ENCODE measurements around the gene BCAR3. TPM values are rescaled to one million over a fixed set of nuclear protein-coding genes. Genes with fewer than 3 reads are reported as not detected.

The BCAR3 gene
- total RNA-seq, 1 experiment from 2014 or later: 15.6 TPM

GRCh38 chr1:93728480-93729131, 47.0 kb upstream of the BCAR3 start:
- no peak overlapping the region for H3K27ac Mint-ChIP-seq (ENCODE audit: unreplicated experiment)
- DNase-seq: no peak
- TF ChIP-seq, protein P1, sequence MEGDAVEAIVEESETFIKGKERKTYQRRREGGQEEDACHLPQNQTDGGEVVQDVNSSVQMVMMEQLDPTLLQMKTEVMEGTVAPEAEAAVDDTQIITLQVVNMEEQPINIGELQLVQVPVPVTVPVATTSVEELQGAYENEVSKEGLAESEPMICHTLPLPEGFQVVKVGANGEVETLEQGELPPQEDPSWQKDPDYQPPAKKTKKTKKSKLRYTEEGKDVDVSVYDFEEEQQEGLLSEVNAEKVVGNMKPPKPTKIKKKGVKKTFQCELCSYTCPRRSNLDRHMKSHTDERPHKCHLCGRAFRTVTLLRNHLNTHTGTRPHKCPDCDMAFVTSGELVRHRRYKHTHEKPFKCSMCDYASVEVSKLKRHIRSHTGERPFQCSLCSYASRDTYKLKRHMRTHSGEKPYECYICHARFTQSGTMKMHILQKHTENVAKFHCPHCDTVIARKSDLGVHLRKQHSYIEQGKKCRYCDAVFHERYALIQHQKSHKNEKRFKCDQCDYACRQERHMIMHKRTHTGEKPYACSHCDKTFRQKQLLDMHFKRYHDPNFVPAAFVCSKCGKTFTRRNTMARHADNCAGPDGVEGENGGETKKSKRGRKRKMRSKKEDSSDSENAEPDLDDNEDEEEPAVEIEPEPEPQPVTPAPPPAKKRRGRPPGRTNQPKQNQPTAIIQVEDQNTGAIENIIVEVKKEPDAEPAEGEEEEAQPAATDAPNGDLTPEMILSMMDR (IDR thresholded peaks at IDR 0.05; ENCODE audit: unreplicated experiment): no peak
- intact Hi-C loops (cut with micrococcal nuclease; ENCODE audit: unreplicated experiment): no loop called here
- CTCF ChIA-PET: no interaction called here
- no peaks in the 10 kb centered on the region for H3K9me3 Mint-ChIP-seq (ENCODE audit: low read depth, unreplicated experiment)
- H3K36me3 Mint-ChIP-seq (ENCODE audit: insufficient read depth, unreplicated experiment): no peaks in the 10 kb centered on the region
- no peaks in the 10 kb centered on the region for H3K27me3 Mint-ChIP-seq (ENCODE audit: unreplicated experiment)
- H3K4me1 Mint-ChIP-seq (ENCODE audit: low read depth, unreplicated experiment): no peaks in the 10 kb centered on the region
- no peak overlapping the region for H3K4me3 Mint-ChIP-seq (ENCODE audit: low read depth, unreplicated experiment)
- BruUV-seq (replicated peaks): no TSS peak

GRCh38 chr1:93723733-93724270, 42.2 kb upstream of the BCAR3 start:
- no peak for DNase-seq
- no TSS peak for BruUV-seq (replicated peaks)
- CTCF ChIA-PET: no interaction called here
- H3K9me3 Mint-ChIP-seq (ENCODE audit: low read depth, unreplicated experiment): no peaks in the 10 kb centered on the region
- H3K4me1 Mint-ChIP-seq (ENCODE audit: low read depth, unreplicated experiment): no peaks in the 10 kb centered on the region
- H3K27ac Mint-ChIP-seq (ENCODE audit: unreplicated experiment): no peak overlapping the region
- no peaks in the 10 kb centered on the region for H3K36me3 Mint-ChIP-seq (ENCODE audit: insufficient read depth, unreplicated experiment)
- H3K4me3 Mint-ChIP-seq (ENCODE audit: low read depth, unreplicated experiment): no peak overlapping the region
- intact Hi-C loops (cut with micrococcal nuclease; ENCODE audit: unreplicated experiment): no loop called here
- TF ChIP-seq, protein P1 (IDR thresholded peaks at IDR 0.05; ENCODE audit: unreplicated experiment): no peak
- H3K27me3 Mint-ChIP-seq (ENCODE audit: unreplicated experiment): no peaks in the 10 kb centered on the region

- H3K9me3 Mint-ChIP-seq (ENCODE audit: low read depth, unreplicated experiment): no peaks in the 10 kb centered on the region
- CTCF ChIA-PET: no interaction called here
Observed at GRCh38 chr1:93723110-93723509, 41.5 kb upstream of the BCAR3 start.

GRCh38 chr1:93722081-93723031, 40.7 kb upstream of the BCAR3 start:
- H3K4me1 Mint-ChIP-seq (ENCODE audit: low read depth, unreplicated experiment): no peaks in the 10 kb centered on the region
- TF ChIP-seq, protein P1 (IDR thresholded peaks at IDR 0.05; ENCODE audit: unreplicated experiment): no peak
- BruUV-seq (replicated peaks): no TSS peak
- no peak overlapping the region for H3K4me3 Mint-ChIP-seq (ENCODE audit: low read depth, unreplicated experiment)
- intact Hi-C loops (cut with micrococcal nuclease; ENCODE audit: unreplicated experiment): no loop called here
- CTCF ChIA-PET: no interaction called here
- no peak for DNase-seq
- no peaks in the 10 kb centered on the region for H3K36me3 Mint-ChIP-seq (ENCODE audit: insufficient read depth, unreplicated experiment)
- H3K9me3 Mint-ChIP-seq (ENCODE audit: low read depth, unreplicated experiment): no peaks in the 10 kb centered on the region
- no peaks in the 10 kb centered on the region for H3K27me3 Mint-ChIP-seq (ENCODE audit: unreplicated experiment)
- no peak overlapping the region for H3K27ac Mint-ChIP-seq (ENCODE audit: unreplicated experiment)

More at GRCh38 chr1:93723110-93723509, 41.5 kb upstream of the BCAR3 start:
- no TSS peak for BruUV-seq (replicated peaks)
- Mint-ChIP-seq H3K4me1 (ENCODE audit: low read depth, unreplicated experiment) (no peaks in the 10 kb centered on the region), H3K4me3 (ENCODE audit: low read depth, unreplicated experiment) (no peak overlapping the region), H3K27ac (ENCODE audit: unreplicated experiment) (no peak overlapping the region), H3K36me3 (ENCODE audit: insufficient read depth, unreplicated experiment) (no peaks in the 10 kb centered on the region), H3K27me3 (ENCODE audit: unreplicated experiment) (no peaks in the 10 kb centered on the region)
- TF ChIP-seq, protein P1 (IDR thresholded peaks at IDR 0.05; ENCODE audit: unreplicated experiment): no peak
- intact Hi-C loops (cut with micrococcal nuclease; ENCODE audit: unreplicated experiment): no loop called here
- no peak for DNase-seq
